HG03442 (cell line): Measurements from ENCODE around the gene NARF.
"Not testable (repeated sequence)": the region's sequence is repeated elsewhere in the genome, so short reads cannot be mapped to it uniquely, and the experiment has no call there.

Experiments used
- ATAC-seq: cut with Tn5 transposase; IDR thresholded peaks from one replicate; pipeline ENCODE4 v1.9.1; 2021; ENCODE audit warnings: mild to moderate bottlenecking, moderate library complexity; ENCODE audit not compliant: unreplicated experiment

NARF gene

GRCh38 chr17:82458179-82458884 lies at the start of gene NARF:
NARF (plus strand) TSS chr17:82458741; CDS start chr17:82458804, 63 bp downstream.
- ATAC-seq: peak; percentile 91

- no peak for ATAC-seq
These were observed 49.6 kb upstream of the NARF start for GRCh38 chr17:82408938-82409318.

- no peak for ATAC-seq
These were observed 48.4 kb upstream of the NARF start for GRCh38 chr17:82410014-82410716.

GRCh38 chr17:82411396-82412053 lies 47.0 kb upstream of the NARF start:
- ATAC-seq: no peak

GRCh38 chr17:82412081-82412480 lies 46.5 kb upstream of the NARF start:
- ATAC-seq: not testable (repeated sequence)

GRCh38 chr17:82412535-82413520 lies 45.7 kb upstream of the NARF start:
- no peak for ATAC-seq

GRCh38 chr17:82414548-82415281 lies 43.8 kb upstream of the NARF start:
- no peak for ATAC-seq

GRCh38 chr17:82415336-82415735 lies 43.2 kb upstream of the NARF start:
- no peak for ATAC-seq

- no peak for ATAC-seq
These were observed 42.8 kb upstream of the NARF start for GRCh38 chr17:82415786-82416185.

GRCh38 chr17:82416264-82416663 lies 42.3 kb upstream of the NARF start:
- no peak for ATAC-seq

- no peak for ATAC-seq
These were observed 41.8 kb upstream of the NARF start for GRCh38 chr17:82416771-82417170.

GRCh38 chr17:82418001-82418986 lies 40.2 kb upstream of the NARF start, which contains the start of the genes HEXD and OGFOD3:
HEXD (plus strand) TSS chr17:82418347; CDS start chr17:82419800, 1,453 bp downstream.
OGFOD3 (minus strand) TSS chr17:82418586; CDS start chr17:82418485, 101 bp downstream.
- peak; percentile 78 for ATAC-seq

GRCh38 chr17:82419540-82419939 lies 39.0 kb upstream of the NARF start:
- ATAC-seq: no peak

GRCh38 chr17:82424001-82424862 lies 34.3 kb upstream of the NARF start:
- no peak for ATAC-seq

- no peak for ATAC-seq
These were observed 33.7 kb upstream of the NARF start for GRCh38 chr17:82424863-82425159.

GRCh38 chr17:82428546-82428945 lies 30.0 kb upstream of the NARF start:
- no peak for ATAC-seq

- no peak for ATAC-seq
These were observed 28.7 kb upstream of the NARF start for GRCh38 chr17:82429824-82430223.

- no peak for ATAC-seq
These were observed 26.5 kb upstream of the NARF start for GRCh38 chr17:82432017-82432416.
